Endothelial cell of umbilical vein (primary cell): ENCODE measurements around the gene SERPINE1.

Experiments used
- EZH2 ChIP-seq: IDR thresholded peaks from 2 replicates; pipeline ENCODE4 v1.6.1; 2012; ENCODE audit warnings: borderline replicate concordance, low read depth, mild to moderate bottlenecking, moderate library complexity, low read length, inconsistent platforms; ENCODE audit not compliant: severe bottlenecking
- FOS ChIP-seq: IDR thresholded peaks from 2 replicates; pipeline ENCODE4 v1.6.1; 2011; ENCODE audit warnings: mild to moderate bottlenecking, low read length, moderate library complexity, borderline replicate concordance; ENCODE audit not compliant: insufficient read depth
- TF ChIP-seq, protein P1 (sequence below), 2 donors: IDR thresholded peaks; 1 replicate in 1 of 2; 2 replicates in 1 of 2; pipeline ENCODE4 v1.5.1; 2011; ENCODE audit warnings: low read length in 2 of 2, mild to moderate bottlenecking in 2 of 2, moderate library complexity in 2 of 2, control low read depth in 1 of 2, inconsistent platforms in 1 of 2, low read depth in 1 of 2; ENCODE audit not compliant: insufficient read depth in 1 of 2; ENCODE audit errors: extremely low read depth in 1 of 2

DNA sequence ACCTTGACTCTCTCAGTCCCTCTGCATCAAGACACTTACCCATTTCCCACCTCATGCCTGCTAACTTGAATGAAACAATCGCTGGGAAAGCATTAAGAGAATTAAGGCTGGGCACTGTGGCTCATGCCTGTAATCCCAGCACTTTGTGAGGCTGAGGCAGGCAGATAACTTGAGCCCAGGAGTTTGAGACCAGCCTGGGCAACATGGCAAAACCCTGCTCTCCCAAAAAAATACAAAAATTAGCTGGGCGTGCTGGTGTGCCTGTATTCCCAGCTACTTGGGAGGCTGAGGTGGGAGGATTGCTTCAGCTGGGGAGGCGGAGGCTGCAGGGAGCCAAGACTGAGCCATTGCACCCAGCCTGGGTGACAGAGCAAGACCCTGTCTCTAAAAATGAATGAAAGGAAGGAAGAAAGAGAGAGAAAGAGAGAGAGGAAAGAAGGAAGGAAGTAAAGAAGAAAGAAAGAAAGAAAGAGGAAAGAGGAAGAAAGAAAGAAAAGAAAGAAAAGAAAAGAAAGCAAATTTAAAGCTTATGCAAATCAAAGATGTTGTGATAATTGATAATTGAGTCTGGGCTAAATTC is 646 bp downstream of the SERPINE1 start:
- TF ChIP-seq, protein P1, sequence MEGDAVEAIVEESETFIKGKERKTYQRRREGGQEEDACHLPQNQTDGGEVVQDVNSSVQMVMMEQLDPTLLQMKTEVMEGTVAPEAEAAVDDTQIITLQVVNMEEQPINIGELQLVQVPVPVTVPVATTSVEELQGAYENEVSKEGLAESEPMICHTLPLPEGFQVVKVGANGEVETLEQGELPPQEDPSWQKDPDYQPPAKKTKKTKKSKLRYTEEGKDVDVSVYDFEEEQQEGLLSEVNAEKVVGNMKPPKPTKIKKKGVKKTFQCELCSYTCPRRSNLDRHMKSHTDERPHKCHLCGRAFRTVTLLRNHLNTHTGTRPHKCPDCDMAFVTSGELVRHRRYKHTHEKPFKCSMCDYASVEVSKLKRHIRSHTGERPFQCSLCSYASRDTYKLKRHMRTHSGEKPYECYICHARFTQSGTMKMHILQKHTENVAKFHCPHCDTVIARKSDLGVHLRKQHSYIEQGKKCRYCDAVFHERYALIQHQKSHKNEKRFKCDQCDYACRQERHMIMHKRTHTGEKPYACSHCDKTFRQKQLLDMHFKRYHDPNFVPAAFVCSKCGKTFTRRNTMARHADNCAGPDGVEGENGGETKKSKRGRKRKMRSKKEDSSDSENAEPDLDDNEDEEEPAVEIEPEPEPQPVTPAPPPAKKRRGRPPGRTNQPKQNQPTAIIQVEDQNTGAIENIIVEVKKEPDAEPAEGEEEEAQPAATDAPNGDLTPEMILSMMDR (IDR thresholded peaks at IDR 0.05; ENCODE audit: extremely low read depth in 1 of 2, insufficient read depth in 1 of 2, low read depth in 1 of 2, low read length in 2 of 2): no peak
- TF ChIP-seq EZH2 (no peak), FOS (no peak)
